COLO829 (cell line): ENCODE data around the gene LGR6.
"Not testable (repeated sequence)": the region's sequence is repeated elsewhere in the genome, so short reads cannot be mapped to it uniquely, and the experiment has no call there.

Experiments used
- DNase-seq: peaks from one replicate; pipeline ENCODE4 v3.0.0; 2012; ENCODE audit warnings: low spot score

The LGR6 gene, protein sequence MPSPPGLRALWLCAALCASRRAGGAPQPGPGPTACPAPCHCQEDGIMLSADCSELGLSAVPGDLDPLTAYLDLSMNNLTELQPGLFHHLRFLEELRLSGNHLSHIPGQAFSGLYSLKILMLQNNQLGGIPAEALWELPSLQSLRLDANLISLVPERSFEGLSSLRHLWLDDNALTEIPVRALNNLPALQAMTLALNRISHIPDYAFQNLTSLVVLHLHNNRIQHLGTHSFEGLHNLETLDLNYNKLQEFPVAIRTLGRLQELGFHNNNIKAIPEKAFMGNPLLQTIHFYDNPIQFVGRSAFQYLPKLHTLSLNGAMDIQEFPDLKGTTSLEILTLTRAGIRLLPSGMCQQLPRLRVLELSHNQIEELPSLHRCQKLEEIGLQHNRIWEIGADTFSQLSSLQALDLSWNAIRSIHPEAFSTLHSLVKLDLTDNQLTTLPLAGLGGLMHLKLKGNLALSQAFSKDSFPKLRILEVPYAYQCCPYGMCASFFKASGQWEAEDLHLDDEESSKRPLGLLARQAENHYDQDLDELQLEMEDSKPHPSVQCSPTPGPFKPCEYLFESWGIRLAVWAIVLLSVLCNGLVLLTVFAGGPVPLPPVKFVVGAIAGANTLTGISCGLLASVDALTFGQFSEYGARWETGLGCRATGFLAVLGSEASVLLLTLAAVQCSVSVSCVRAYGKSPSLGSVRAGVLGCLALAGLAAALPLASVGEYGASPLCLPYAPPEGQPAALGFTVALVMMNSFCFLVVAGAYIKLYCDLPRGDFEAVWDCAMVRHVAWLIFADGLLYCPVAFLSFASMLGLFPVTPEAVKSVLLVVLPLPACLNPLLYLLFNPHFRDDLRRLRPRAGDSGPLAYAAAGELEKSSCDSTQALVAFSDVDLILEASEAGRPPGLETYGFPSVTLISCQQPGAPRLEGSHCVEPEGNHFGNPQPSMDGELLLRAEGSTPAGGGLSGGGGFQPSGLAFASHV

DNA sequence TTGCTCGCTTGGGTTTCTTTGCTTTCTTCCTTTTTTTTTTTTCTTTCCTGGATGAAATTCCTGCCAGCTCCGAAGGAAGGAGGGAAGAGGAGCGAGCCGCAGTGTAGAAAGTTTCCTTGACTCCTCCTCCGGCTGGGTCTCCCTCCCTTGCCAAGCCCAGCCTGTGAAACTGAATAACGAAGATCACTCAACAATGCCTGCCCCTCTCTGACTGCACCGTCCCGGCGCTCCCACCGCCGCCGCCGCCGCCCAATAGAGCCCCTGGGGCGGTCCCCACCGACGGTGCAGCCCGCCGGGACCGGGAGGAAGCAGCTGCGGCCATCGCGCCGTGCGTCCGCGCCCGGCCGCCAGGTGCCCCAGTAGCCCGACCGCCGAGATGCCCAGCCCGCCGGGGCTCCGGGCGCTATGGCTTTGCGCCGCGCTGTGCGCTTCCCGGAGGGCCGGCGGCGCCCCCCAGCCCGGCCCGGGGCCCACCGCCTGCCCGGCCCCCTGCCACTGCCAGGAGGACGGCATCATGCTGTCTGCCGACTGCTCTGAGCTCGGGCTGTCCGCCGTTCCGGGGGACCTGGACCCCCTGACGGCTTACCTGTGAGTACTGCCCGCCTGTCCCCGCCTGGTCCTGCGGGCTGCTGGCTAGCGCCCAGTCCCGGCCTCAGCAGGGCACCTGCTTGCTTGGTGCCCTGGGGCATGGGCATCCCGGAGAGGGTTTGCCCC is at the start of gene LGR6:
Gene LGR6, plus strand, starts transcription at position 186 of the 714 bp plus-strand sequence. Its CDS starts 191 bp downstream, at position 377.
- DNase-seq, result no peak

DNA sequence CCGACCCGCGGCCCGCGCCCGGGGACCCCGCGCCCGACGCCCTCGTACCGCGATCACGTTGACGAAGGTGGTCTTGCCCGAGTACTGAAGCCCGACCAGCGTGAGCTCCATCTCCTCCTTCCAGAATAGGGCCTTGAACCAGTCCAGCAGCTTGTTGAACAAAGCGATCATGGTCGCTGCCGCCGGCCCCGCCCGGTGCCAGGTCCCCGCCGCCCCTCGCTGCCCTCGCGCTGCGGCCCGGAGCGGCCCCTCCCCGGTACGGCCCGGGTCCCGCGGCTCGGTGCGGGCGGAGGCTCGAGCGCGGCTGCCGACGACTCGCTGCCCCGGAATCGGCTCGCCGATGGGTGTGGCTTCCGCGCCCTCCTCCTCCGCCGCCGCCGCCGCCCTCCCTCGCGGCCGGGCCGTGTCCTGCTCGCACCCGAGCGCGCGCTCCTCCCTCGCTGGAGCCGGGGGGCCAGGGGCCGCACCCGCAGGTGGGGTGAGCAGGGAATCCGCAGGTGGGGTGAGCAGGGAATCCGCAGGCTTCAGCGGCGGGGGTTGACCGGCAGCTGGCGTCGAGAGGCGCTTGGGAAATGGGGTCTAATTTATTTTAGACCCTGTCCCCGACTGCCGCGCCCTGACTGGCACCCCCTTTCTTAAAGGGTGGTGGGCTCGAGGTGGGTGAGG is 49.1 kb upstream of the LGR6 start, which contains the start of gene ARL8A:
Gene ARL8A, minus strand, starts transcription at position 336 of the 666 bp plus-strand sequence. Its CDS starts 165 bp downstream, at position 171.
- DNase-seq, result no peak

DNA sequence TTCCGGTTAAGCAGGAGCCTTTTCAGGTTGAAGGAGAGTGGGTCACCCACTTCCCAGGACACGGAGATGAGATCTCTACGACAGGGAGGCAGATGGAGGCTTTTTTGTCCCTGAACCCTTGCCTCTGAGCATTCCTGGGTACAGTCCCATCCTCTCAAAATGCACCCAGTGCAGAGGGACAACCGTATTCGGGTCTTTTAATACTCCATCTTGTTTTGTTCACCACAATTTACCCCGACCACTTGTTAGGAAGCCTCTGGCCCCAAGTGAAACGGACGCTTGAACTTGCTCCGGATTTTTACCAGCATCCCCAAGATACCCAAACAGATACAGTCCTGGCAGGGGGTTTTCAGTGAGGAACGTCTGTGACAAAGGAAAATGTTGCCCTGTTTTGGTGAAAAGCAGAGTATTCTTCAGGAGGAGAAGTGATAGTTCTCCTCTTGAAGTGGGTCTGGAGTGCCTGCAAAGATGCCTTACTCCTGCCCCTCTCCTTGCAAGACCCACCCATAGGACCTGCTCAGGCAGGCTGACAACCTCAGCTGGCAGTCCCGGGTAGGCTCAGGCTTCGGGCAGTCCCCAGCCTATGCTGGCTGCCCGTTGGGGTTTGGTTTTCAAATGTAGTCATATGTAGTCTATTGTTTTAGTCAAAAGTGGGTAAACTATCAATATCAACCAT is 48.4 kb upstream of the LGR6 start:
- no peak for DNase-seq

DNA sequence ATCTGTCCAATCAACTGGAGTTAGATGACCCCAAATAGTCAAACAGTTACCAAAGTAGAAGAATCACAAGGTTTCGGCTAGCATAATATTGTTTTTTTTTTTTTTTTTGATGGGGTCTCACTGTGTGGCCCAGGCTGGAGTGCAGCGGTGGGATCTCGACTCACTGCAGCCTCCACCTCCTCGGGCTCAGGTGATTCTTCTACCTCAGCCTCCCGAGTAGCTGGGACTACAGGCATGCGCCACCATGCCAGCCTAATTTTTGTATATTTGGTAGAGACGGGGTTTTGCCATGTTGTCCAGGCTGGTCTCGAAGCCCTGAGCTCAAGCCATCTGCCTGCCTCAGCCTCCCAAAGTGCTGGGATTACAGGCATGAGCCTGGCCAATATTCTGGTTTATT is 47.9 kb upstream of the LGR6 start:
- DNase-seq, result not testable (repeated sequence)

DNA sequence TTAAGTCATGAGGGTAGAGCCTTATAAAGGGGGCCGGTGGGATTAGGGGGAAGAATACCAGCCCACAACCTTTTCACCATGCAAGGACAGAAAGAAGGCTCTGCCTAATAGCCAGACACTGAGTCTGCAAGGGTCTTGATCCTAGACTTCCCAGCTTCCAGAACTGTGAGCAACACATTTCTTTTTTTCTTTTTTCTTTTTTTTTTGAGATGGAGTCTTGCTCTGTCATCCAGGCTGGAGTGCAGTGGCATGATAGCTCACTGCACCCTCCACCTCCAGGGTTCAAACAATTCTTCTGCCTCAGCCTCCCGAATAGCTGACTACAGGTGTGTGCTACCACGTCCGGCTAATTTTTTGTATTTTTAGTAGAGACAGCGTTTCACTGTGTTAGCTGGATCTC is 47.3 kb upstream of the LGR6 start:
- no peak for DNase-seq

DNA sequence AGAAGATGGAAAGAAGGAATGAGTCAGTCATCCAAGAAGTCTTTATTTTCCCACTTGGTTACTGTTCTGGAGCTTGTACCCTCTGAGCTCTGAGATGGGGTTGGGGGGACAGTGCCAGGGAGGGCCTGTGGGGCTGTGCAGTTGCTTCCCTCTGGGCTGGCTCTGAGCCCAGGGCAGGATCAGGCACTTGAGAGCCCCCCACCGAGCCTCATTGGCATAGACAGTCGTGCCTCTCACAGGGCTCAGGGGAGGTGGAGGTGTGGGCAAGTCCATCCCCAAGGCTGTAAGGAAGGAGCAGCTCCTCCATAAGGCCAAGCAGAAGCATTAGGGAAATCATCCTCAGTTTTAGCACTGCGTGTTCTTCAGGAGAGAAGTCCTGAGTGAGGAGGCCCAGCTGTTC is 46.6 kb upstream of the LGR6 start:
- DNase-seq, result no peak

DNA sequence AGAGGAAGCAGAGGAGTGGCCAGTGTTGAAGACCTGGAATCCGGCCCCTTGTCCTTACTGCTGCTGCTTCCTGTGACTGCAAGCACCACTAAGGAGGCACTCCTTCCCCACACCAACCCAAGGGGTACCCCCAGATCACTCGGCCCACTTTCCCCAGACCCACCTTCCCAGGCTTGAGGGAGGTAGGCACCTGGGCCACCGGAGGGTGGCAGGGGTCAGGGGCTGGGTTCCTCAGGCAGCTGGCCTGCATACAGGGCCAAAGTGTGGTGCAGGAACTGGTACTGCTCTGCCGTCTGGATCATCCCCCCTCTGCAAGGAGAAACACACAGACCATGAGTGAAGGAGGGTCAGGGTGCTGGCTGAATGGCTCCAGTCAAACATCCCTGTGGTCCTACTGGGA is 45.2 kb upstream of the LGR6 start:
- no peak for DNase-seq

DNA sequence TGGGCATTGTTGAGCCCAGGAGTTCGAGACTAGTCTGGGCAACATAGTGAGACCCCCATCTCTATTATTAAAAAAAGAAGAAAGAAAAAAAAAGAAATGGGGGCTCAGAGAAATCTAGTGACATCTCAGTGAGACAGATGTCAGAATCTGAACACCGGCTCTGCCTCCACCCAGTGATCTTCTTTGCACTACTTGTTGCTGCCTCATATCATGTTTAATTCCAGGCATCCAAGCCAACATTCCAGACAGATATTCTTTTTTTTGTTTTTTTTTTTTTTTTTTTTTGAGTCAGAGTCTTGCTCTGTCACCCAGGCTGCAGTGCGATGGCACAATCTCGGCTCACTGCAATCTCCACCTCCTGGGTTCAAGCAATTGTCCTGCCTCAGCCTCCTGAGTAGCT is 44.0 kb upstream of the LGR6 start:
- no peak for DNase-seq

DNA sequence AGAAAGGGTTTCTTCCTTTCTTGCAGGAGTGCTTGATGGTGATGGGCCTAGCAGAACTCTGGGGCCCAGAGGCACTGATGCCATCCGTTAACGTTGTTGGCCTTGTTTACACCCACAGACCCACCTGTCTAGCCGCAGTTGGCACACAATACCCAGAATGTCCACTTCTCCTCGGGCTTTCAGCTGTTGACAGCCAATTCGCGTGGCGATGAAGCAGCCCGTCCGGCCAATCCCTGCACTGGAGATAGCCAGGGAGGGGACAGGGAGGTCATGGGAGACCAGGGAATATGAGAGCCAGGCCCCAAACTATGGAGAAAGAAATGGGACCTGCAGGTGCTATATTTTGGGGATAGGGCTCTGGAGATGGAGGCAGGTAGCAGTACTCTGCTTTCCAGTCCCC is 43.4 kb upstream of the LGR6 start:
- DNase-seq, result no peak

DNA sequence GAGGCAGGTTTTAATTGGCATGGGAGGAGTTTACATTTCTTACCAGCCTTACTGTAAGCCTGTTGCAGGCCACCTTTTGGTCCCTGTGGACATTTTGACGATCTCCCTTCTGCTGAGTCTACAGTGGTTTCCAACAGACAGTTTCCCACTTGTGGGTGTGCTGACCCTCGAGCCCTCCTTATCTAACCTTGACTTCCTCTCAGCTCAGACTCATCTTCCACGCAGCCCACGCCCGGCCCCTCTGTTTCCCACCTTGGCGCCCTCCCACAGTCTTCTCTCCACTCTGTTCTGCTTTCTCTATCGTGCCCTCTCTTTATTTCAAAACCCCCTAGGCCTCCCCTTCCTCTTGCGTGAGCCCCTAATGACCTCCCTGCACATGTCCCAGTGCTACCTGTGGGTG is 43.0 kb upstream of the LGR6 start:
- no peak for DNase-seq

DNA sequence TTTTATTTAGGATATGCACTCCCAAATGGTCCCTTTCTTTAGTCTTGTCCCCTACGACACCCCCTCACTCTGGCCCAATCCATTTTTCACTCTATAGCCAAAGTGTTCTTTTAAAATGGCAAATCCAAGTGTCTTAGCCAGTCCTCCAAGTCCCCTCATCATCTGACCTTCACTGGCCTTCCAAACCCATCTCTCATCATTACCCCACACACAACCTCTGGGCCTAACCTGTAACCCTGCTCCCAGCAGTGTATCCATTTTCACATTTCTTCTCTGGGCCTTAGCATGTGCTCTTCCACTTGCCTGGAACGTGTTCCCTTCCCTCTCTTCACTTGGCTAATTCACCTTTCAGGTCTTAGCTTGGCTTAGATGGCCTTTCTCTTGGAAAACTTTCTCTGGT is 42.6 kb upstream of the LGR6 start:
- DNase-seq, result no peak

DNA sequence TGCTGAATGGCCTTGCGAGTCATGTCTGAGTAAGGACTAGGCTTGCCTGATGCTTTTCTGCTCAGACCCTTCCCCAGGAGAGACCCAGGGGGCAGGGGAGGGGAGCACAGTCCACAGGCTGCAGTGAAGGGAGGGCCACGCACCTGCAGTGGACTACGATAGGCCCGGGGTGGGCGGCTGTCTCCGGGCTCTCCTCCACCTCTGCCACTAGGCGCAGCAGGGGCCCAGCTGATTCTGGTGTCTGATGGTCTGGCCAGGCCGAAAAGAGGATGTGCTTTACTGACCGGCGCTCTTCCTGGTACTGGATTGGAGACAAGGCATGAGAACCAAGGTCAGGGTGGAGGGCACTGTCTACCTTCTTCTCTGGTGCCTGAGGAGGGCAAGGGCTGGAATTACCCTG is 41.2 kb upstream of the LGR6 start:
- DNase-seq, result no peak

DNA sequence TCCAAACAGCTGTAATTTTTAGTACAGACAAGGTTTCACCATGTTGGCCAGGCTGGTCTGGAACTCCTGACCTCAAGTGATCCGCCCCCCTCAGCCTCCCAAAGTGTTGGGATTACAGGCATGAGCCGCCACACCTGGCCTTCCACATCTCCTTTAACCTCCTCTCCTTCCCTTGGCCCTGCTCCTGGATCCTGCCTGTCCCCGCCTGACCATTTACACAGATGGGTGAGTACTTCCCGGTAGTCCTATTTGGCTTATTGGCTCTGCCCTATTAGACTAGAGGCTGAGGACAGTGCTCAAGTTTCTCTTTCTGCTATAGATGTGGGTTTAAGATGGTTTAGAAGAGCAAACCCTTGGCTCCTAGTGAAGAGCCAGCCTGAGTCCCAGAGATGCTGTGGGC is 40.3 kb upstream of the LGR6 start:
- DNase-seq, result no peak

DNA sequence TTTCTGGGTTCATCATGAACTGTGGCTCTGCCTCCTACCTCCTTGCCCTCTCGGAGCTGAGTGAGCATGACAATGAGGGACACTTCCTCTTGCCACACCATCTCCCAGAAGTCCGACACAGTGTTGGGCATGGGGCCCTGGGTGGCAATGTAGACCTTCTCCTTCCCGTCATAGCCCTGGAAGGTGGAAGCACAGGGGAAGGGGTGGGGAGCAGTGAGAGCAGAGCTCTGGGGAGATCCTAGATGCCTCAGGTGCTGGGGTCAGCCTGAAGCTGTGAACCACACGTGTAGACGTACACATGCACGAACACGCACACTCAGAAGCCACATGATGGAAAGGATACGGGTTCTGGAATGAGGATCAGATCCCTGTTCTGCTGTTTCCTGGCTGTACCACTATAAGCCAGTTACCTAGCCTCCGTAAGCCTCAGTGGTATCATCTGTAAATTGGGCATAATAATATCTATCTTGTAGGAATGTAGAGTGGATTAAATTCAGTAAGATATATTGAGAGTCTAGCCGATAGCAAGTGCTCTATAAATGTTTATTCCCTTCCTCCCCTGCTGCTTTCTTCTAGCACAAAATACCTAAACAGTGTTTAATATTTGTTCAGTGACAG is 39.3 kb upstream of the LGR6 start:
- DNase-seq, result no peak

DNA sequence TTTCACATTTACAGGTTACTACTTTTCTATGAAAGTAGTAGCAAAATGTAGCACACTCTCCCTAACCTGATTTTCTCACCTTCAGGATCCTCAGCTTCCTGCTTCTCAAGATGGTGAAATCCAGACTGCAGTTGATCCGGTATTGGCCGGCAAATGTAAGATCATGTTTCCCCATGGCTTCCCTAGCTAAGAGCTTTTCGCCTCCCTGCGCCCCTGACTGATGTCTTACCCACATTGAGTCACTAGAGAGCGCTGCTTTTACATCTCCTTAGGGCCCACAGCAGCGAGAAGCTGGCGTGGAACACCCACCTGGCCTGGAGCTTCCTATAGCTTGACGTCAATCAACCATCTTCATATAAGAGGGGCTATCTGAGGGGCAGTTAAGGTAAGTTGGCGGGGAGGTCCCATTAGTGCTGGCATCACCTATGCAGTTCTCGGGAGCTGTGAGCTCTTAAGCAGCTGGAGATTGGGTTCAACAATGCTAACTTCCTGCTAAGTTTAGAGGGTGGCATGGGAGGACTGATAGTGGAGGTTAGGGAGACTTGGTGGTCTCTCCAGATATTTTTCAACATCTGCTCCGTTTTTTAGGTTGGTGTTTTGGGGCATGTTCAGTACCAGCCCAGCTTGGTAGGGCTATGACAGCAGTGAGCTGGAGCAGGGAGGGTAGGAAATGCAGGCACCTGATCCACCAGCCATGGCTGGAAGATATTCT is 38.7 kb upstream of the LGR6 start:
- DNase-seq, result no peak

DNA sequence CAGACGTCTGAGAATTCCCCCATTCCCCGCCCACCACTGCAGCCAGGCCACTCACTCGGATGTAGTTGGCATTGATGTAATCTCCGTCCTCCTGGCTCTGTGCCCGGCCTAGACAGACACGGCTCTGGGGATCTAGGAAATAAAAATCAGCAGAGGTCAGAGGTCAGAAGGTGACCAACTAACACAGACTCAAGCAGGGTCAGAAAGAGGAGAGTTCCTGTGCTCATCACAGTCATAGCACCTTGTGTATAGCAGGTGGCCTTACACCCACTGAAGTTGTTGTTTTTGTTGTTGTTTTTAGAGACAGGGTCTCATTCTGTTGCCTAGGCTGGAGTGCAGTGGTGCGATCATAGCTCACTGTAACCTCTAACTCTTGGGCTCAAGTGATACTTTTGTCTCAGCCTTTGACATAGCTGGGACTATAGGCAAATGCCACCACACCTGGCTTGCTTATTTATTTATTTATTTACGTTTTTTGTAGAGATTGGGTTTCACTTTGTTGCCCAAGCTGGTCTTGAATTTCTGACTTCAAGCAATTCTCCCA is 38.0 kb upstream of the LGR6 start:
- DNase-seq, result peak; percentile 49

DNA sequence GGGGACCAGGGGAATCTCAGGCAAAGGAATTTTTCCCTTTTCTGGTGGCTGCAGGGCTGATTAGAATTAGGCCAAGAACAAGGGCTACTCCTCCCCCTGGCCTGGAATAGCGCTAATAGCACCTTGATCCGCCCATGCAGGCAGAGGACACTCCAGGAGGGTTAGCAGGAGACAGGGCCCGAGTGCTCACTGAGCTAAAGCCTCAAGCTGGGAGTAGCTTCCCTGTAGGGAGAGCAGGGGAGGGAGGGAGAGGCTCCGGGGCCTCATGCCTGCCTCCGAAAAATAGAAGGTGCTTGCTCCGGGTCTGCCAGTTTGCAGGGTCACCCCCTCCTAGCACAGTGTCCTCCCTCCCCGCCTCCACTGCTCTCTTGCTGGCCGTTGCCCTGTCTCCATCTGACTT is 37.0 kb upstream of the LGR6 start:
- no peak for DNase-seq

DNA sequence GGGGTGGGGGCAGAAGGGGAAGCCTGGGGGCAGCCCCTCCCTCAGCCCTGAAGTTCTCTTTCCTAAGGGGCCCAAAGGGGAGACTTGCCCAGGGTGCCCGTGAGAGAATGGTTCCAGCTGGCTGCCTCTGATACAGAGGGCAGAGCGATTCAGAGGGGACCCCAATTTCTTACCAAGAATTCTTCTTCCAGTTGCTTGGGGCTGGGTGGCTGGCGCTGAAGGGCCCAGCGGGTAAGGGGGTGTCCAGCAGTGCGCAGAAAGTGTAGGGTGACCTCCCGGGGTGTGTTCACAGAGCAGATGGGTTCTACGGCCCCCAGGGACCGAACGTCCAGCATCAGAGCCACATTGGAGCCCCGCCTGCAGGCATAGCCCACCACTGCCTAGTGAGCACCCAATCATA is 35.7 kb upstream of the LGR6 start:
- no peak for DNase-seq

DNA sequence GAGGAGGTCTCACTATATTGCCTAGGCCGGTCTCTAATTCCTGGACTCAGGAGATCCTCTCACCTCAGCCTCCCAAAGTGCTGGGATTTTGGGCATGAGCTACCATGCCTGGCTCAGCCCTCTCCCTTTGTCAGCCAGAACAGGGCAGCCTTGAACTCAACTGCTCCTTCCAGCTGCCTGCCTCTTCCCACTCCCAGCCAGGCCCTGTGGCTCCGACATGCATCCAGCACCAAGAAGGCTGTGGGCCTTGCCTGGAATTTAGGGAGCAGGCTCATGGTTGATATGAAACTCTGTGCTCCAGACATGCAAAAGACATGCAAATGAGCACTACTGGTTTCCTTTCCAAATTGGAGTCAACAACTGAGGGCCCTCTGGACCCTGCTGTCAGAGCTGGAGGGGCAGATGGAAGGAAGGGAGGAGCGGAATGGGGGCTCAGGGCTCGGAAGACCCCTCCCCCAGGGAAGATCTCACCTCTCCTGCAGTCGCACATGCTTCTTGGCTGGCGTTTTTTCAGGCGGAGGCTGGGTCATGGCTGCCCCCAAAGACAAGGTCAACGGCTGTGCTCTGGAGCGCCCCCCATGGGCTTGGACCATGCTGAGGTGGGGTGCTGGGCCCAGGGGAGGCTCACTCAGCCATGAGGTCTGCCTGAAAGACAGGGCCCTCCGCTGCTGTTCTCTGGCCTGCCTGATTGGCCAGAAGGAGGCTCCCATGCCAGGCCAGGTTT is 34.6 kb upstream of the LGR6 start:
- no peak for DNase-seq
